Suprapubic skin (tissue), 4 donors: Measurements from ENCODE around the gene GRID1.

ENCODE experiments used
- CTCF ChIP-seq, 2 donors: fragments of 200-600 bp in 1 of 2; fragments of 450-650 bp in 1 of 2; sonication (generic) in 1 of 2; IDR thresholded peaks; one replicate each; pipeline ENCODE4 v1.5.1; 2016 to 2019; ENCODE audit warnings: antibody characterized with exemption in 2 of 2, mild to moderate bottlenecking in 1 of 2, moderate library complexity in 1 of 2
- EP300 ChIP-seq: sonication (generic); formaldehyde crosslinking; IDR thresholded peaks from one replicate; pipeline ENCODE4 v1.6.1; 2017; ENCODE audit warnings: antibody characterized with exemption
- POLR2A ChIP-seq, 2 donors: fragments of 450-650 bp; IDR thresholded peaks; one replicate each; pipeline ENCODE4 v1.6.1; 2017; ENCODE audit warnings: antibody characterized with exemption in 2 of 2, mild to moderate bottlenecking in 2 of 2, moderate library complexity in 2 of 2
- POLR2AphosphoS5 ChIP-seq, 3 donors: sonication (generic); formaldehyde crosslinking; IDR thresholded peaks; one replicate each; pipeline ENCODE4 v1.6.1; 2017; ENCODE audit warnings: antibody characterized with exemption in 3 of 3

- TF ChIP-seq CTCF (IDR thresholded peaks at IDR 0.05) = no peak
- TF ChIP-seq POLR2A (IDR thresholded peaks at IDR 0.05) = no peak
- TF ChIP-seq POLR2AphosphoS5 (IDR thresholded peaks at IDR 0.05) = no peak
- TF ChIP-seq EP300 = no peak
These were observed 55.9 kb downstream of the GRID1 start for GRCh38 chr10:86310702-86311101.
